Central memory CD4-positive, alpha-beta T cell (primary cell): ENCODE results near the gene NEAT1.

ENCODE experiments used
- DNase-seq: peaks from one replicate; pipeline ENCODE4 v3.0.0; 2022

The NEAT1 gene

GRCh38 chr11:65424205-65425104, 1.9 kb downstream of the NEAT1 start:
- peak; percentile 41 for DNase-seq

GRCh38 chr11:65425105-65425970, 2.7 kb downstream of the NEAT1 start:
- DNase-seq = peak; percentile 93

- peak; percentile 78 for DNase-seq
Observed at GRCh38 chr11:65425971-65426838, 3.6 kb downstream of the NEAT1 start.

GRCh38 chr11:65426839-65427690, 4.5 kb downstream of the NEAT1 start:
- peak; percentile 28 for DNase-seq

GRCh38 chr11:65427691-65428577, 5.3 kb downstream of the NEAT1 start:
- peak; percentile 27 for DNase-seq

- peak; percentile 19 for DNase-seq
Observed at GRCh38 chr11:65428578-65429067, 6.0 kb downstream of the NEAT1 start.

- DNase-seq = no peak
Observed at GRCh38 chr11:65429068-65429681, 6.6 kb downstream of the NEAT1 start.

GRCh38 chr11:65429724-65430405, 7.3 kb downstream of the NEAT1 start:
- DNase-seq = peak; percentile 43

GRCh38 chr11:65430406-65431217, 8.0 kb downstream of the NEAT1 start:
- DNase-seq = peak; percentile 28

- DNase-seq = peak; percentile 77
Observed at GRCh38 chr11:65431451-65432099, 9.0 kb downstream of the NEAT1 start.

- no peak for DNase-seq
Observed at GRCh38 chr11:65432100-65432650, 9.6 kb downstream of the NEAT1 start.

GRCh38 chr11:65432686-65433582, 10.3 kb downstream of the NEAT1 start:
- peak; percentile 59 for DNase-seq

- no peak for DNase-seq
Observed at GRCh38 chr11:65433657-65434056, 11.1 kb downstream of the NEAT1 start.

- DNase-seq = no peak
Observed at GRCh38 chr11:65434057-65434666, 11.6 kb downstream of the NEAT1 start.

- no peak for DNase-seq
Observed at GRCh38 chr11:65434667-65435410, 12.2 kb downstream of the NEAT1 start.
